Measurements from ENCODE around the gene TLE3. TPM values are rescaled to one million over a fixed set of nuclear protein-coding genes. Genes with fewer than 3 reads are reported as not detected.

The TLE3 gene
- total RNA-seq, 2 donors from 2014 or later = 157 to 246 TPM

DNA sequence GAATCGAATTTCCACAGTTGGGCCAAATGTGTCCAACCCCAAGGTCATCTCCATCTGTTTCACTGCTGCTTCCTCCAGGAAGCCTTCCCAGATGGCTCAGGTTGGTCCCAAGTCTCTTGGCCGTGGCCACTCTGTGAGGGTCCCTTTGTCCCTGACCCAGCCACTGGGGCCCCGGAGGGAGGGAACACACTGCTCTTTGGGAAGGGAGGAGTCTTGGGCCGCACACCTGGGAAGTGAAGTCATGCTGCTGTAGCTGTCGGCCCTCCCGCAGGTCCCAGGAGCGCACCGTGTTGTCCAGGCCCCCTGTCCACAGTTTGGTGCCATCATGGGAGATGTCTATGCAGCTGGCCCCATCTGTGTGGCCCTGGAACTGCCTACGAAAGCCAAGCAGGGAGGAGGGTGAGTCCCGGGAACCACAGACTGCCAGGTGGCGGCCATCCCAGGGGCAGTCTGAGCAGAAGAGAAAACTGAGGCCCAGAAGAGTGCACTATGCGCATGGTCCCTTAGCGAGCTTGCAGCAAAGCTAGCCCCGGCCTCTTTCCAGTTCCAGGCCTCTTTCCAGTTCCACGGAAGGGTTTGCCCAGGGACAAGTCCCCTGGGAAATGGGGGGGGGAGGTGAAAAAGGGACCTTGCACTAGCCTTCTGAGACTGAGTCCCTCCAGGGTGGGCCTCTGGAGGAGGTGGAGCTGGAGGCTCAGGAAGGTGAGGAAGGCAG is 44.6 kb downstream of the TLE3 start:
- peaks cover 49 to 65% of the 10 kb centered on the region in 2 donors for H3K36me3 ChIP-seq
- no peak for DNase-seq (ENCODE audit: low spot score)
- intact Hi-C loops (cut with DNase I) = no loop called here
- no peak overlapping the region for H3K27ac ChIP-seq
- H3K4me1 ChIP-seq (replicated peaks) = no peaks in the 10 kb centered on the region
- H3K27me3 ChIP-seq (replicated peaks; ENCODE audit: insufficient read depth) = no peaks in the 10 kb centered on the region
- no peak overlapping the region for H3K4me3 ChIP-seq
- H3K9me3 ChIP-seq = no peaks in the 10 kb centered on the region
- WGBS = 77% methylated on average over 15 of the region's 15 CpGs
- TF ChIP-seq, protein P1, sequence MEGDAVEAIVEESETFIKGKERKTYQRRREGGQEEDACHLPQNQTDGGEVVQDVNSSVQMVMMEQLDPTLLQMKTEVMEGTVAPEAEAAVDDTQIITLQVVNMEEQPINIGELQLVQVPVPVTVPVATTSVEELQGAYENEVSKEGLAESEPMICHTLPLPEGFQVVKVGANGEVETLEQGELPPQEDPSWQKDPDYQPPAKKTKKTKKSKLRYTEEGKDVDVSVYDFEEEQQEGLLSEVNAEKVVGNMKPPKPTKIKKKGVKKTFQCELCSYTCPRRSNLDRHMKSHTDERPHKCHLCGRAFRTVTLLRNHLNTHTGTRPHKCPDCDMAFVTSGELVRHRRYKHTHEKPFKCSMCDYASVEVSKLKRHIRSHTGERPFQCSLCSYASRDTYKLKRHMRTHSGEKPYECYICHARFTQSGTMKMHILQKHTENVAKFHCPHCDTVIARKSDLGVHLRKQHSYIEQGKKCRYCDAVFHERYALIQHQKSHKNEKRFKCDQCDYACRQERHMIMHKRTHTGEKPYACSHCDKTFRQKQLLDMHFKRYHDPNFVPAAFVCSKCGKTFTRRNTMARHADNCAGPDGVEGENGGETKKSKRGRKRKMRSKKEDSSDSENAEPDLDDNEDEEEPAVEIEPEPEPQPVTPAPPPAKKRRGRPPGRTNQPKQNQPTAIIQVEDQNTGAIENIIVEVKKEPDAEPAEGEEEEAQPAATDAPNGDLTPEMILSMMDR (IDR thresholded peaks at IDR 0.05) = no peak
- no peak for TF ChIP-seq POLR2AphosphoS5 (IDR thresholded peaks at IDR 0.05)
- TF ChIP-seq POLR2A (IDR thresholded peaks at IDR 0.05) = no peak

DNA sequence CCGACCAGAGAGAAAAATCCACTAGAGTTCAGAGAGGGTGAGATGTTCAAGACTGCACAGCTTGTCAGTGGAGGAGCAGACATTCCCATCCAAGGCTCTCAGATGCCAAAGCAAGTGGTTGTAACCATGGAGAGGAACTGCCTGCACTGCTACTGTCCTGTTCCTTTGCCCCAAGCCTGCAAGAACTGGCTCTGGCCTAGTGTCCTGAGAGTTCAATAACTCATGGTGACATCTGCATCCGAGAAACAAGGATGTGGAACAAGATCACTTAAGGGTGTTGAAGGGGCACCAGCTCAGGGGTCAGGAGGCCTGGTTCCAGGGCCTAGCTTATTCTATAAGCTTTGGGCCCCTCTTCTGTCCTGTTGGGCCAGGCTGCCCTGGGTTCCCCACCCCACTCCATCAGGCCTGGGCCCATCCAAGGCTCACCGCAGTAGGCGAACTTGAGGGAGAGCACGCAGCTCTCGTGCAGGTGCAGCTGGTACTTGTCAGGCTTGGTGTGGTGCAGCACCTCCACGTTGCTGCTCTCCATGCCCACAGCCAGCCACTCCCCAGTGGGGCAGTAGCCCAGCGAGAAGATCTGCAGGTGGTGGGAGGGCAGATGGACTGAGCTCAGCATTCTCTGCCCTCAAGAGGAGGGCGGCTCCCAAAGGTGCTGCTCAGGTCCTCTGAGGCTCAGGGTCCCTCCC is 45.6 kb downstream of the TLE3 start:
- no peaks in the 10 kb centered on the region for H3K4me1 ChIP-seq (replicated peaks)
- peaks cover 39 to 54% of the 10 kb centered on the region in 2 donors for H3K36me3 ChIP-seq
- no peaks in the 10 kb centered on the region for H3K27me3 ChIP-seq (replicated peaks; ENCODE audit: insufficient read depth)
- H3K27ac ChIP-seq = no peak overlapping the region
- intact Hi-C loops (cut with DNase I) = no loop called here
- no peak for DNase-seq (ENCODE audit: low spot score)
- no peak overlapping the region for H3K4me3 ChIP-seq
- no peaks in the 10 kb centered on the region for H3K9me3 ChIP-seq
- no peak for TF ChIP-seq POLR2A (IDR thresholded peaks at IDR 0.05)
- TF ChIP-seq, protein P1 (IDR thresholded peaks at IDR 0.05) = no peak
- TF ChIP-seq POLR2AphosphoS5 (IDR thresholded peaks at IDR 0.05) = no peak
- WGBS = 89% methylated on average over 9 of the region's 9 CpGs

DNA sequence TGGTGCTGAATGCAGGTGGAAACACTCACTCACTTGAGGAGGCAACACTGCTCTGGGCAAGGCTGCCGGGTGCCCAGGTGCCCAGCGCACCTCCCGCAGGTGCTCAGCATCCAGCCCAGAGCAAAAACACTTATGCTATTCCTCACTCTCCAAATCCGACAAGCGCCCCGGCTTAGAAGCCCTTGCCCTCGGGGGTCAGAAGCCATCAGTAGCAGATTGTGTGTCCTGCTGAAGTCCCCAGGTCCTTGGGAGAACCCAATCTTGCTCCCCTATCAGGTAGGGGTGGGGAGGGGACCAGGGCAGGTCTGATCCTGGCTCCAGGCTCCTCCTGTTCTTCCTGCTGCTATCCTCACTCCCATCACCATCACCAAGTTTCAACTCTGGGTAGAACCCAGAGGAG is 46.7 kb downstream of the TLE3 start:
- H3K4me1 ChIP-seq (replicated peaks) = no peaks in the 10 kb centered on the region
- H3K36me3 ChIP-seq = peaks cover 35 to 48% of the 10 kb centered on the region in 2 donors
- H3K27ac ChIP-seq = no peak overlapping the region
- no peak for DNase-seq (ENCODE audit: low spot score)
- intact Hi-C loops (cut with DNase I) = no loop called here
- H3K27me3 ChIP-seq (replicated peaks; ENCODE audit: insufficient read depth) = no peaks in the 10 kb centered on the region
- 86% methylated on average over 7 of the region's 7 CpGs for WGBS
- no peak for TF ChIP-seq POLR2A (IDR thresholded peaks at IDR 0.05)
- TF ChIP-seq POLR2AphosphoS5 (IDR thresholded peaks at IDR 0.05) = no peak
- TF ChIP-seq, protein P1 (IDR thresholded peaks at IDR 0.05) = no peak
- no peak overlapping the region for H3K4me3 ChIP-seq
- no peaks in the 10 kb centered on the region for H3K9me3 ChIP-seq

DNA sequence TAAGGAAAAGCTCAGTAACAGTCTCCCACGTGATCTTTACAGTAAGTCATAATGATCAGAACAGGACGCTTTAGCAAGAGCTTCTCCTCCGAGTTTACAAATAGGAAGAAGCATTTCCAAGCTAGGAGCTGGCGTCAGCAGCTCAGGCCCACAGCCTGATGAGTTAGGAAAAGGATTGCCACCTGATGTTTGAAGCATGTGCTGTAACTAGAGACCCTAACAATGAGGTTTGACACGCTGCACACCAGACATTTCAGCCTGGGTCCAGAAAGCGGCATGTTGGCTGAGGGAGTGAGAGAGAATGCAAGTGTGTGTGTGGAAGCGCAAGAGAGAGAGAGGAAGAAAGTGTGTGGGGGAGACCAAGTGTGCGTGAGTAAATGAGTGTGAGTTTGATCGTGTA is 47.3 kb downstream of the TLE3 start:
- no peak overlapping the region for H3K27ac ChIP-seq
- intact Hi-C loops (cut with DNase I) = no loop called here
- WGBS = 91% methylated on average over 9 of the region's 9 CpGs
- no peaks in the 10 kb centered on the region for H3K4me1 ChIP-seq (replicated peaks)
- DNase-seq (ENCODE audit: low spot score) = no peak
- peaks cover 35 to 44% of the 10 kb centered on the region in 2 donors for H3K36me3 ChIP-seq
- no peaks in the 10 kb centered on the region for H3K9me3 ChIP-seq
- no peaks in the 10 kb centered on the region for H3K27me3 ChIP-seq (replicated peaks; ENCODE audit: insufficient read depth)
- H3K4me3 ChIP-seq = no peak overlapping the region
- no peak for TF ChIP-seq POLR2AphosphoS5 (IDR thresholded peaks at IDR 0.05)
- TF ChIP-seq, protein P1 (IDR thresholded peaks at IDR 0.05) = no peak
- TF ChIP-seq POLR2A (IDR thresholded peaks at IDR 0.05) = no peak

Measured in prostate gland (tissue), 2 donors.